ENCODE data around the gene ADAMTS13. TPM values are rescaled to one million over a fixed set of nuclear protein-coding genes. Genes with fewer than 3 reads are reported as not detected.

The ADAMTS13 gene
- total and polyA plus RNA-seq, 8 donors = 1.5 to 18.9 (median 3.1) TPM

- Histone ChIP-seq H3K4me1 (peaks cover 0 to 12% (median 0%) of the 10 kb centered on the region in 3 donors), H3K9me3 (no peaks in the 10 kb centered on the region), H3K36me3 (no peaks in the 10 kb centered on the region), H3K27me3 (no peaks in the 10 kb centered on the region), H3K27ac (no peak overlapping the region), H3K4me3 (no peak overlapping the region)
- TF ChIP-seq CTCF (IDR thresholded peaks at IDR 0.05) = no peak
- DNase-seq (no peak), FAIRE-seq (no peak), ATAC-seq (no peak)
- 86 to 91% methylated on average over 27 of the region's 27 CpGs for WGBS, 2 donors
- intact Hi-C loops (cut with DNase I) = no loop called here
Observed at GRCh38 chr9:133475292-133476012, 53.3 kb downstream of the ADAMTS13 start.

GRCh38 chr9:133476036-133476931 is 54.1 kb downstream of the ADAMTS13 start:
- WGBS, 2 donors = 80 to 87% methylated on average over 27 of the region's 27 CpGs
- H3K27ac ChIP-seq = no peak overlapping the region
- TF ChIP-seq CTCF (IDR thresholded peaks at IDR 0.05) = no peak
- no peaks in the 10 kb centered on the region for H3K27me3 ChIP-seq
- H3K4me1 ChIP-seq = peaks cover 0 to 12% (median 0%) of the 10 kb centered on the region in 3 donors
- DNase-seq (peak in 1 of 6 donors; percentile 43), ATAC-seq (no peak), FAIRE-seq (no peak)
- no peak overlapping the region for H3K4me3 ChIP-seq
- no peaks in the 10 kb centered on the region for H3K36me3 ChIP-seq
- no peaks in the 10 kb centered on the region for H3K9me3 ChIP-seq
- intact Hi-C loops (cut with DNase I) = no loop called here

DNA sequence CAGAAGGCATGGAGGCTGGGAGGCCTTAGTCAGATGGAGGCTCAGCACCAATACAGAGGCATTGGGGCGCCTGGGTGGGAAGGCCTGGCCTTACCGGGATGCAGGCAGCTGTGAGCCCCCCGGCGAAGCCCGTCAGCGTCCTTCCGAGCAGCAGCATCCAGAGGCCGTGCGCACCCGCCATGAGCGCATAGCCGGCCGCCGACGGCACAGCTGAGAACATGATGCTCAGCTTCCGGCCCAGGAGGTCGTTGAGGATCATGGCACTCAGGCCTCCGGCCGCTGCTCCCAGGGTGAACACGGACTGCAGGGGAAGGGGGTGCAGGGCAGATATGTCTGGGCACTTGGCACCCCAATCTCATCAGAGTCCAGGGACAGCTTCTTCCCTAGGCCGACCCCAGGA is 54.8 kb downstream of the ADAMTS13 start:
- no peaks in the 10 kb centered on the region for H3K27me3 ChIP-seq
- FAIRE-seq = no peak
- H3K36me3 ChIP-seq = no peaks in the 10 kb centered on the region
- 89 to 90% methylated on average over 20 to 21 of the region's 21 CpGs for WGBS, 2 donors
- peak in 1 of 6 donors; percentile 66 for DNase-seq
- H3K4me1 ChIP-seq = peaks cover 0 to 12% (median 0%) of the 10 kb centered on the region in 3 donors
- TF ChIP-seq CTCF (IDR thresholded peaks at IDR 0.05) = no peak
- no peak overlapping the region for H3K27ac ChIP-seq
- intact Hi-C loops (cut with DNase I) = no loop called here
- no peak for ATAC-seq
- no peaks in the 10 kb centered on the region for H3K9me3 ChIP-seq
- no peak overlapping the region for H3K4me3 ChIP-seq

DNA sequence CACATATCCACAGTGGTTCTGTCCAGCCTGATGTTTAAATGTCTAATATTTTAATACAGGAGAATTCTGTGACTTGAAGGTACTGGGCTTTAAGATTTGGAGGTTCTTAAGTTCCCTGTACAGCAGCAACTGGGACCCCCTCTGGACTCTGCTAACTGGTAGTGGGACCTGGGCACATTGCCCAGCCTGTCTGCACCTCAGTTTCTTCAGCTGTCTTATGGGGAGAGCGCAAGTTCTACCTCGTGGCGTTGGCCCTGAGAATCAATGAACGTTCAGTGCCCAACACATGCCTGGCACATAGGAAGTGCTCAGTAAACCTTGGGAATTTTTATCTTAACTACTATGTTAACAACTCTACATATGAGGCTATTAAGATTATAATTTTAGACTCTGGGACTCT is 55.3 kb downstream of the ADAMTS13 start:
- no peaks in the 10 kb centered on the region for H3K9me3 ChIP-seq
- no peaks in the 10 kb centered on the region for H3K27me3 ChIP-seq
- H3K36me3 ChIP-seq = no peaks in the 10 kb centered on the region
- no peak for ATAC-seq
- peak in 1 of 6 donors; percentile 17 for DNase-seq
- TF ChIP-seq CTCF (IDR thresholded peaks at IDR 0.05) = no peak
- intact Hi-C loops (cut with DNase I) = no loop called here
- no peak overlapping the region for H3K4me3 ChIP-seq
- no peak for FAIRE-seq
- H3K4me1 ChIP-seq = peaks cover 0 to 12% (median 0%) of the 10 kb centered on the region in 3 donors
- 83 to 87% methylated on average over 4 of the region's 4 CpGs for WGBS, 2 donors
- no peak overlapping the region for H3K27ac ChIP-seq

Measured in pancreas (tissue), 10 donors.